SK-MEL-5 (cell line): ENCODE measurements around the gene ARID1B. TPM values are rescaled to one million over a fixed set of nuclear protein-coding genes. Genes with fewer than 3 reads are reported as not detected.
A peak's percentile ranks its signal among the peaks of the same experiment; 100 is the strongest.

ENCODE experiments used
- DNase-seq: peaks from one replicate; pipeline ENCODE4 v3.0.0-alpha.2; 2016; ENCODE audit warnings: low read depth, low spot score
- in situ Hi-C: cut with HindIII; loops from 2 replicates; pipeline ENCODE4 v1.10.0; 2016; ENCODE audit warnings: low sequenced_read_pairs, high pct_unique_total_duplicates, low pct_unique_long_range_greater_than_20kb
- total RNA-seq: library from RNA; depleted of rRNA; stranded (reverse); fragments of >200 nt; shearing (Covaris generic); gene quantifications from 2 replicates; pipeline ENCODE4 v1.2.3, GENCODE V29; 2014

ARID1B gene
- total RNA-seq, 1 experiment from 2014 or later = 20.0 TPM

GRCh38 chr6:157090736-157091135, 313.6 kb downstream of the ARID1B start:
- DNase-seq = no peak
- in situ Hi-C loops = no loop called here

- no peak for DNase-seq
- in situ Hi-C loops = no loop called here
Observed at GRCh38 chr6:157091243-157091642, 314.1 kb downstream of the ARID1B start.

GRCh38 chr6:157091856-157092460, 314.8 kb downstream of the ARID1B start:
- in situ Hi-C loops = no loop called here
- DNase-seq = no peak

GRCh38 chr6:157092736-157093135, 315.6 kb downstream of the ARID1B start:
- no peak for DNase-seq
- in situ Hi-C loops = no loop called here

GRCh38 chr6:157093536-157093935, 316.4 kb downstream of the ARID1B start:
- DNase-seq = no peak
- in situ Hi-C loops = no loop called here

GRCh38 chr6:157094038-157094437, 316.9 kb downstream of the ARID1B start:
- in situ Hi-C loops = no loop called here
- no peak for DNase-seq

- DNase-seq = no peak
Observed at GRCh38 chr6:157095084-157095483, 317.9 kb downstream of the ARID1B start.

GRCh38 chr6:157095569-157095968, 318.4 kb downstream of the ARID1B start:
- in situ Hi-C loops = no loop called here
- no peak for DNase-seq

More at GRCh38 chr6:157095084-157095483, 317.9 kb downstream of the ARID1B start:
- in situ Hi-C loops = no loop called here

GRCh38 chr6:157096105-157096504, 318.9 kb downstream of the ARID1B start:
- in situ Hi-C loops = no loop called here
- no peak for DNase-seq

- no peak for DNase-seq
- in situ Hi-C loops = no loop called here
Observed at GRCh38 chr6:157096522-157096921, 319.3 kb downstream of the ARID1B start.

GRCh38 chr6:157097255-157097955, 320.2 kb downstream of the ARID1B start:
- in situ Hi-C loops = no loop called here
- DNase-seq = no peak

GRCh38 chr6:157098999-157099398, 321.8 kb downstream of the ARID1B start:
- in situ Hi-C loops = no loop called here
- DNase-seq = no peak

- in situ Hi-C loops = no loop called here
- peak; percentile 14 for DNase-seq
Observed at GRCh38 chr6:157099912-157100593, 322.9 kb downstream of the ARID1B start.

GRCh38 chr6:157101166-157101565, 324.0 kb downstream of the ARID1B start:
- DNase-seq = no peak
- in situ Hi-C loops = no loop called here

GRCh38 chr6:157104803-157105202, 327.6 kb downstream of the ARID1B start:
- DNase-seq = no peak
- in situ Hi-C loops = no loop called here

- in situ Hi-C loops = no loop called here
- peak; percentile 27 for DNase-seq
Observed at GRCh38 chr6:157106487-157106886, 329.3 kb downstream of the ARID1B start.

- in situ Hi-C loops = no loop called here
- DNase-seq = no peak
Observed at GRCh38 chr6:157107571-157107914, 330.4 kb downstream of the ARID1B start.

GRCh38 chr6:157107915-157108651, 330.9 kb downstream of the ARID1B start:
- in situ Hi-C loops = no loop called here
- peak; percentile 99 for DNase-seq
